KOPT-K1 (cell line): Measurements from ENCODE around the gene WDFY4.

Experiments used
- H3K27ac ChIP-seq: fragments of 200-600 bp; sonication (generic); 2 replicates; pipeline ENCODE4 v1.5.1; 2016; ENCODE audit warnings: antibody characterized with exemption, mild to moderate bottlenecking, low read depth, low read length; ENCODE audit not compliant: poor library complexity, severe bottlenecking
- H3K36me3 ChIP-seq: fragments of 200-600 bp; sonication (generic); 2 replicates; pipeline ENCODE4 v1.5.1; 2017; ENCODE audit warnings: antibody characterized with exemption, mild to moderate bottlenecking, low read length, moderate library complexity; ENCODE audit not compliant: insufficient read depth
- H3K9me3 ChIP-seq: fragments of 200-600 bp; sonication (generic); 2 replicates; pipeline ENCODE4 v1.5.1; 2017; ENCODE audit warnings: antibody characterized with exemption, low read length, mild to moderate bottlenecking; ENCODE audit not compliant: insufficient read depth, poor library complexity, severe bottlenecking

Gene WDFY4

DNA sequence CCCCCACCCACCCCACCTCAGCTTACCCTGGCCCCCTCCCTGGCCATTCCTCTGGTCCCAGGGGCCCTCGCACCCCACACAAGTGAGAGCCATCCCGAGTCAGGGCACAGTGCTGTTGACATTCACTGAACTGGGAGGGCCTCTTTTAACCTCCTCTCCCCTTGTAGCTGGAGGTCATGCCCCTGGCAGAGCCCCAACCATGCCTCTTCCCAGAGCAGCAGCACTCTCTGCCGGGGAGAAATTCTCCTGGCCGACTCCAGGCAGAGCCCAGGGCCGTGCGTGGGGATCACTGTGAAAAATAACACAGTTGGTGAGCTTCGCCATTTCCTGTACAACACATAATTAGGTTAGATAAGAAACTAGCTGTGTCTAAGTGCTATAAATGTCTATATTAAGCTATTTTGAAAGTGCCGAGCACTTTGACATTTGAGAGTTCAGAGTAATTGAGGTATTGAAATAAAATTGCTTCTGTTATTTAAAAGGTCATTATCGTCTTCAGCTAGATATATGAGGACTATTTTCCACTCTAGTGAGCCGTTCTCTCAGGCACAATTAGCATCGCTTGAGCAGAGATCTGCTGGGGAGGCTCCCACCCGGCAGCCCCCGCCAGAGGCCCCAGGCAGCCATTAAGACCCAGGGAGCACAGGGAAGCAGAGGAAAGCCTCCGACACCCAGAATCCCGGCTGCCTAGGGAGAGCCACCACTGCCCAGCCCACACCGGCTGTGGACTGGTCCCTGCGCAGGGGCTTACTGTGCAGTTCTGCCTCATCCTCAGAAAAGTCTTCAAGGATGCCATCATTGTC lies 317.4 kb downstream of the WDFY4 start:
- no peaks in the 10 kb centered on the region for H3K36me3 ChIP-seq
- no peaks in the 10 kb centered on the region for H3K9me3 ChIP-seq
- H3K27ac ChIP-seq = no peak overlapping the region

DNA sequence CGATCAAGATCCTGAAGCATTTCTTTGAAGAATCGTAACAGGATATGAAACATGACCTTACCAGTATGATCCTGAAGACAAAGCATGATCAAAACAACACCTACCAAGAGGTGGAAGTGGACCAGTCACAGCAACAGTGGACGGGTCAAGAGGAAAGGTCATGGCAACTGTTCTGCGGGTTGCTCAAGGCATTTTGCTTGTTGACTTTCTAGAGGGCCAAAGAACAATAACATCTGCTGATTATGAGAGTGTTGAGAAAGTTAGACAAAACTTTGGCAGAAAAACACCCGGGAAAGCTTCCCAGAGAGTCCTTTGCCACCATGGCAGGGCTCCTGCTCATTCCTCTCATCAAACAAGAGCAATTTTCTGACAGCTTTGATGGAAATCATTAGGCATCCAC lies 320.6 kb downstream of the WDFY4 start:
- no peaks in the 10 kb centered on the region for H3K36me3 ChIP-seq
- H3K9me3 ChIP-seq = no peaks in the 10 kb centered on the region
- H3K27ac ChIP-seq = no peak overlapping the region

DNA sequence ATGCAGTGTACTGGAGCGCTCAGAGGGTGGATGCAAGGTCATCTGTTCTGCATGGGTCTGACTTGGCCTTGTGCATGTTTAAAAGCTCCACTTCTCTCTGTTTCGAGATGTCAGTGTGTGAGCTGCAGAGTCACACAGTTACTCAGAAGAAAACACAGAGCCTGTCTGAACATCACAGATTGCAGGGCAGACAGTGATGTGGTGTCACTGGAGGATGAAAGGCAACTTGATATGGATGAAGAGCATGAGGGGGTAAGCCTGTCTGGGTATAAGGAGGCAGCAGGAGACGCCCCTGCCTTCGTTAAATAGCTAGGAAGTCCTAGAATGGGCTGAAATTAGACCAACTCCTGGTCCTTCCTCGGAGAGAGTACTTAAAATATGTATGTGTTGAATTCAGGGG lies 322.5 kb downstream of the WDFY4 start:
- Histone ChIP-seq H3K36me3 (no peaks in the 10 kb centered on the region), H3K27ac (no peak overlapping the region)

DNA sequence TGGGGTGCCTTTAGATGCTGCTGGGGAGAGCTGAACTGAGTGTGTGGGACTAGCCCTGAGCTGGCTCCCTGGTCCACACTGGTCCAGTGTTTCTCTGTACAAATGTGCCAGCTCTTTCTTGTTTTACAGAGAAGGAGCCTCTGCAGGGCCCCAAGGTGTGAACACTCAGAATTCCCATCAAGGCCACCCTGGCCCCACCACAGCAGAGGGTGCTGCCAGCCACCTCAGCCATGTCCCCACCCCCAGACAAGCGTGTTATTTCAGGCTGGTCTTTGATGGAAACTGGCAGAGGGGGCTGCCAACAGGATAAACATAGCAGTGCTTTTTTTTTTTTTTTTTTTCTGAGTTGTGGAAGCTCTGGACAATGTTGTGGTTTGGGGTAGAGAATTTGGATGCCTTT lies 323.4 kb downstream of the WDFY4 start:
- Histone ChIP-seq H3K36me3 (no peaks in the 10 kb centered on the region), H3K27ac (no peak overlapping the region), H3K9me3 (no peaks in the 10 kb centered on the region)

More for the DNA sequence above, 322.5 kb downstream of the WDFY4 start:
- no peaks in the 10 kb centered on the region for H3K9me3 ChIP-seq

- Histone ChIP-seq H3K9me3 (no peaks in the 10 kb centered on the region), H3K27ac (no peak overlapping the region), H3K36me3 (no peaks in the 10 kb centered on the region)
Observed at GRCh38 chr10:49008505-49009198, 324.0 kb downstream of the WDFY4 start.

GRCh38 chr10:49009199-49009979 lies 324.7 kb downstream of the WDFY4 start:
- no peaks in the 10 kb centered on the region for H3K36me3 ChIP-seq
- no peak overlapping the region for H3K27ac ChIP-seq
- H3K9me3 ChIP-seq = no peaks in the 10 kb centered on the region

DNA sequence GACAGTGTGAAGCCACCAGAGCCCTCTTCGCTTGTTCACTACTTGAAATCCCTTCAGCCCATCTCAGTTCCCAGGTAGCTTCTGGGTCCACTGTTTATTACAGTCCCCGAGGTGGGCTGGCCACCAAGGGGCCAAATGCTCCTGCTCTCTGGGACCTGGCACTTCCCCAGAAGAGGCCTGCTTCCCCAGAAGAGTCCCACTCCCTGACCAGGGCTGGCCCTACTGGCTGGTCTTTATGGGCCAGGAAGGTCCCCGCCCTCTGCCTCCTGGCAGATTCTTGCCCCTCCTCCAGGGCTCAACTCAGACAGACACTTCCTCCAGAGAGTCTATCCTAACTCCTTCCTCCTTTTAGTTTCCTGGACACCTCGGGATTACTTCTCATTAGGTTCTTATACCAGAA lies 325.6 kb downstream of the WDFY4 start:
- Histone ChIP-seq H3K36me3 (no peaks in the 10 kb centered on the region), H3K27ac (no peak overlapping the region), H3K9me3 (no peaks in the 10 kb centered on the region)

DNA sequence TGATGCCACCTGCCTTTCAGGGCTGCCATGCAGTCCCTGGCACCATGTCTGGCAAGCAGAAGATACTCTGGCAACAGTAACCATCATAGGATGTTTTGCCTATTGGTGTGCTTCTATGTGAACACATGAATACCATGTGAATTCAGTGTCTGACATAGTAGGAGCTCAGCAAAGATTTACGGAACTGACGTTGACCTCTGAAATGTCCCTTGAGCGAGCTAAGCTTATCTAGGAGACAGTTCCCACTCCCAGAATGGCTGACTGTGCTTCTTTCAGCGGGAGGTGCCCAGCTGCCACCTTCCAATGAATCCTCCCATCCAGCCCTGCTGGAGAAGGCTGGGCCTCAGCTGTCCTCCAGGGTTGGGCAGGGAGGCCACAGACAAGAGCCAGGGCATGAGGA lies 326.2 kb downstream of the WDFY4 start:
- Histone ChIP-seq H3K27ac (no peak overlapping the region), H3K9me3 (no peaks in the 10 kb centered on the region), H3K36me3 (no peaks in the 10 kb centered on the region)

DNA sequence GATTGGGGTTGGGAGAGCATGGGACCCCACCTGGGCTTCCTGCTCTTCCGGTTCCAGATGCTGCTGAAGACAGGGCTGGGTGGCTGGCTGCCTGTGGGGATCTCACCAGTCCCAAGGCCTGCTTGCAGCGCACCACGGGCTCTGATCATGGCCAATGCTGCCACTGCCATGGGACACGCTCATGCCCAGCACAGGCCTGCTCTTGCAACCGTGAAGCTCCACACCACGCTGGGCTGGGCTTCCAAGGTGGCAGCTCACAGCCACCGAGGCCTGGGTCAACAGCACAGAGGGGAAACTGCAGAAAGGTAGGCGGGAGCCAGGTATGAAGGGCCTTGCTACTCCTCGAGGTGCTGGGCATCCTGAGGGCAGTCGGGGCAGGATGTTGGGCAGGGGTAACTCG lies 327.1 kb downstream of the WDFY4 start:
- Histone ChIP-seq H3K27ac (no peak overlapping the region), H3K9me3 (no peaks in the 10 kb centered on the region), H3K36me3 (no peaks in the 10 kb centered on the region)

- H3K36me3 ChIP-seq = no peaks in the 10 kb centered on the region
- no peak overlapping the region for H3K27ac ChIP-seq
- no peaks in the 10 kb centered on the region for H3K9me3 ChIP-seq
Observed at GRCh38 chr10:49012603-49013002, 327.9 kb downstream of the WDFY4 start.

DNA sequence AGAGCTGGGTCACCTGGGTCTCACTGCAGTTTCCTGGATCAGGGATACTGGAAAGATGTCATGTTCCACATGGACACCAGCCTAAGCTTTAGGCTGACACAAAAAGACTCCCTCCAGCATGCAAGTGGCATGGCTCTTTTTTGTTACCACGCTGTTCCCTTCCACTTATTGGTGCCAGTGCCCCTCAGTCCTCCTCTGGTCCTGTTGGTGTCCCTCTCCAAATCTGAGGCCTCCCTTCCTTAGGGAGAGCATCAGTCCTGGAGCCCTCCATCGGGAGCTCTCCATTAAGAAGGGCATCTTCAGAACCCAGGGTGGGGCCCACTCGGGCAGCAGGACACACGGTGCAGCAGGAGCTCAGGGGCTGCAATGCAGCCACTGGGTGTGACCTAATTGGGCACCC lies 331.0 kb downstream of the WDFY4 start:
- no peaks in the 10 kb centered on the region for H3K9me3 ChIP-seq
- no peak overlapping the region for H3K27ac ChIP-seq
- no peaks in the 10 kb centered on the region for H3K36me3 ChIP-seq

GRCh38 chr10:49021685-49022084 lies 337.0 kb downstream of the WDFY4 start:
- Histone ChIP-seq H3K9me3 (no peaks in the 10 kb centered on the region), H3K36me3 (no peaks in the 10 kb centered on the region), H3K27ac (no peak overlapping the region)

DNA sequence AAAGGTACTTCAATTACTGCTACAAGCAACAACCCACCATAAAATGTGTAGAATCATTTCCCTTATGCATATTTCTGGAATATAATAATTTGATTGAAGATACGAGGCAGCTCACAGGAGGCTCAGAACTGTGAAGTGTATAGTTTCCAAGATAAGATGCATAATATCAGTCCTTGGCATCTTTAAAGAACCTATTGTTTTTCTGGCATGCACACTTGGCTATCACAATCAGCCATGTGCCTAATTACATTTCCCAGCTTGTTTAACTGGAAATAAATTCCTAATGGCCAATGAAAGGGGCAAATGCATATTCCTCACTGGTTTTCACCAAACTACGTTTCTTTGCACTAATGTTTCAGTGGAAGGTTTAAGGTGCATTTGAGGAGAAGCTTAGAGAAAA lies 338.4 kb downstream of the WDFY4 start:
- Histone ChIP-seq H3K36me3 (no peaks in the 10 kb centered on the region), H3K9me3 (no peaks in the 10 kb centered on the region), H3K27ac (no peak overlapping the region)

- Histone ChIP-seq H3K36me3 (no peaks in the 10 kb centered on the region), H3K27ac (no peak overlapping the region), H3K9me3 (no peaks in the 10 kb centered on the region)
Observed at GRCh38 chr10:49023752-49024151, 339.1 kb downstream of the WDFY4 start.

GRCh38 chr10:49024484-49024883 lies 339.8 kb downstream of the WDFY4 start:
- Histone ChIP-seq H3K27ac (no peak overlapping the region), H3K9me3 (no peaks in the 10 kb centered on the region), H3K36me3 (no peaks in the 10 kb centered on the region)
